SJSA1 (cell line): ENCODE results near the gene CMSS1. TPM values are rescaled to one million over a fixed set of nuclear protein-coding genes. Genes with fewer than 3 reads are reported as not detected.

ENCODE experiments used
- DNase-seq, 2 experiments: peaks; one replicate each; pipeline ENCODE4 v3.0.0-alpha.2; 2015 to 2020; ENCODE audit warnings: low spot score in 2 of 2, low read depth in 1 of 2
- H3K27ac ChIP-seq: fragments of 250-450 bp; sonication (Bioruptor Pico); 2 replicates; pipeline ENCODE4 v1.5.1; 2020; ENCODE audit warnings: mild to moderate bottlenecking, moderate library complexity
- H3K27me3 ChIP-seq: fragments of 250-450 bp; sonication (Bioruptor Pico); replicated peaks from 2 replicates; pipeline ENCODE4 v1.5.1; 2020; ENCODE audit warnings: mild to moderate bottlenecking, moderate library complexity
- H3K36me3 ChIP-seq: fragments of 250-450 bp; sonication (Bioruptor Pico); 2 replicates; pipeline ENCODE4 v1.5.1; 2020; ENCODE audit warnings: mild to moderate bottlenecking
- H3K4me1 ChIP-seq: fragments of 250-450 bp; sonication (Bioruptor Pico); replicated peaks from 2 replicates; pipeline ENCODE4 v1.6.1; 2021; ENCODE audit warnings: mild to moderate bottlenecking
- H3K4me3 ChIP-seq: fragments of 250-450 bp; sonication (Bioruptor Pico); 2 replicates; pipeline ENCODE4 v1.5.1; 2020; ENCODE audit warnings: mild to moderate bottlenecking
- H3K9me3 ChIP-seq: fragments of 250-450 bp; sonication (Bioruptor Pico); replicated peaks from 2 replicates; pipeline ENCODE4 v1.5.1; 2020; ENCODE audit warnings: mild to moderate bottlenecking
- total RNA-seq: library from RNA; depleted of rRNA; stranded (reverse); fragments of >200 nt; shearing (Covaris generic); gene quantifications from 2 replicates; pipeline ENCODE4 v1.2.3, GENCODE V29; 2014

Gene CMSS1
- total RNA-seq, 1 experiment from 2014 or later, result 29.5 TPM

- H3K4me3 ChIP-seq, result no peak overlapping the region
- H3K4me1 ChIP-seq, result peaks cover 10% of the 10 kb centered on the region
- no peak overlapping the region for H3K27ac ChIP-seq
- DNase-seq, result no peak
- no peaks in the 10 kb centered on the region for H3K36me3 ChIP-seq
- no peaks in the 10 kb centered on the region for H3K9me3 ChIP-seq
- no peaks in the 10 kb centered on the region for H3K27me3 ChIP-seq
These were observed 150.1 kb downstream of the CMSS1 start for GRCh38 chr3:99967796-99968195.

GRCh38 chr3:99969136-99969535 lies 151.5 kb downstream of the CMSS1 start:
- no peaks in the 10 kb centered on the region for H3K27me3 ChIP-seq
- no peak overlapping the region for H3K27ac ChIP-seq

GRCh38 chr3:99970198-99970597 lies 152.5 kb downstream of the CMSS1 start:
- Histone ChIP-seq H3K4me3 (no peak overlapping the region), H3K9me3 (no peaks in the 10 kb centered on the region), H3K36me3 (no peaks in the 10 kb centered on the region), H3K27me3 (no peaks in the 10 kb centered on the region), H3K27ac (no peak overlapping the region), H3K4me1 (peaks cover 4% of the 10 kb centered on the region; the same call in 1 of the 2 replicates)
- DNase-seq, result no peak

More at GRCh38 chr3:99969136-99969535, 151.5 kb downstream of the CMSS1 start:
- no peak for DNase-seq
- H3K4me3 ChIP-seq, result no peak overlapping the region
- no peaks in the 10 kb centered on the region for H3K9me3 ChIP-seq
- H3K36me3 ChIP-seq, result no peaks in the 10 kb centered on the region
- H3K4me1 ChIP-seq, result peaks cover 4% of the 10 kb centered on the region; the same call in 1 of the 2 replicates

- Histone ChIP-seq H3K4me1 (peaks cover 4% of the 10 kb centered on the region; the same call in 1 of the 2 replicates), H3K27ac (no peak overlapping the region), H3K9me3 (no peaks in the 10 kb centered on the region), H3K27me3 (no peaks in the 10 kb centered on the region), H3K36me3 (no peaks in the 10 kb centered on the region), H3K4me3 (no peak overlapping the region)
- no peak for DNase-seq
These were observed 154.1 kb downstream of the CMSS1 start for GRCh38 chr3:99971761-99972160.

GRCh38 chr3:99972380-99973104 lies 154.9 kb downstream of the CMSS1 start:
- no peaks in the 10 kb centered on the region for H3K27me3 ChIP-seq
- H3K9me3 ChIP-seq, result no peaks in the 10 kb centered on the region
- H3K4me3 ChIP-seq, result no peak overlapping the region
- no peak overlapping the region for H3K27ac ChIP-seq
- H3K36me3 ChIP-seq, result no peaks in the 10 kb centered on the region
- no peak for DNase-seq
- no peaks in the 10 kb centered on the region for H3K4me1 ChIP-seq

GRCh38 chr3:99974989-99975388 lies 157.3 kb downstream of the CMSS1 start:
- Histone ChIP-seq H3K4me3 (no peak overlapping the region), H3K27ac (no peak overlapping the region), H3K36me3 (no peaks in the 10 kb centered on the region), H3K27me3 (no peaks in the 10 kb centered on the region), H3K9me3 (no peaks in the 10 kb centered on the region), H3K4me1 (no peaks in the 10 kb centered on the region)
- no peak for DNase-seq

- Histone ChIP-seq H3K27me3 (no peaks in the 10 kb centered on the region), H3K27ac (no peak overlapping the region), H3K36me3 (no peaks in the 10 kb centered on the region), H3K9me3 (no peaks in the 10 kb centered on the region), H3K4me3 (no peak overlapping the region), H3K4me1 (no peaks in the 10 kb centered on the region)
- DNase-seq, result no peak
These were observed 158.9 kb downstream of the CMSS1 start for GRCh38 chr3:99976584-99976983.

- Histone ChIP-seq H3K4me3 (no peak overlapping the region), H3K27me3 (no peaks in the 10 kb centered on the region)
- no peak for DNase-seq
These were observed 160.6 kb downstream of the CMSS1 start for GRCh38 chr3:99978221-99978620.

GRCh38 chr3:99980606-99981005 lies 162.9 kb downstream of the CMSS1 start:
- Histone ChIP-seq H3K27me3 (no peaks in the 10 kb centered on the region), H3K27ac (no peak overlapping the region), H3K9me3 (no peaks in the 10 kb centered on the region), H3K4me3 (no peak overlapping the region), H3K36me3 (no peaks in the 10 kb centered on the region), H3K4me1 (no peaks in the 10 kb centered on the region)
- no peak for DNase-seq

More at GRCh38 chr3:99978221-99978620, 160.6 kb downstream of the CMSS1 start:
- Histone ChIP-seq H3K27ac (no peak overlapping the region), H3K36me3 (no peaks in the 10 kb centered on the region), H3K4me1 (no peaks in the 10 kb centered on the region), H3K9me3 (no peaks in the 10 kb centered on the region)

- Histone ChIP-seq H3K4me1 (no peaks in the 10 kb centered on the region), H3K27ac (no peak overlapping the region), H3K4me3 (no peak overlapping the region), H3K27me3 (no peaks in the 10 kb centered on the region), H3K36me3 (no peaks in the 10 kb centered on the region), H3K9me3 (no peaks in the 10 kb centered on the region)
- no peak for DNase-seq
These were observed 163.5 kb downstream of the CMSS1 start for GRCh38 chr3:99981138-99981537.

GRCh38 chr3:99982650-99983049 lies 165.0 kb downstream of the CMSS1 start:
- H3K27me3 ChIP-seq, result no peaks in the 10 kb centered on the region
- no peak overlapping the region for H3K27ac ChIP-seq
- no peaks in the 10 kb centered on the region for H3K9me3 ChIP-seq
- no peaks in the 10 kb centered on the region for H3K4me1 ChIP-seq
- no peaks in the 10 kb centered on the region for H3K36me3 ChIP-seq
- DNase-seq, result no peak
- H3K4me3 ChIP-seq, result no peak overlapping the region

GRCh38 chr3:99984139-99984538 lies 166.5 kb downstream of the CMSS1 start:
- no peak for DNase-seq
- H3K36me3 ChIP-seq, result no peaks in the 10 kb centered on the region
- H3K4me3 ChIP-seq, result no peak overlapping the region
- H3K9me3 ChIP-seq, result no peaks in the 10 kb centered on the region
- H3K27ac ChIP-seq, result no peak overlapping the region
- H3K27me3 ChIP-seq, result no peaks in the 10 kb centered on the region
- no peaks in the 10 kb centered on the region for H3K4me1 ChIP-seq

- H3K27ac ChIP-seq, result no peak overlapping the region
- no peaks in the 10 kb centered on the region for H3K36me3 ChIP-seq
- H3K9me3 ChIP-seq, result no peaks in the 10 kb centered on the region
- no peaks in the 10 kb centered on the region for H3K27me3 ChIP-seq
- DNase-seq, result no peak
- H3K4me1 ChIP-seq, result no peaks in the 10 kb centered on the region
- no peak overlapping the region for H3K4me3 ChIP-seq
These were observed 167.0 kb downstream of the CMSS1 start for GRCh38 chr3:99984668-99985067.

- H3K36me3 ChIP-seq, result no peaks in the 10 kb centered on the region
- no peaks in the 10 kb centered on the region for H3K4me1 ChIP-seq
- DNase-seq, result no peak
- H3K4me3 ChIP-seq, result no peak overlapping the region
- H3K27ac ChIP-seq, result no peak overlapping the region
- no peaks in the 10 kb centered on the region for H3K9me3 ChIP-seq
- no peaks in the 10 kb centered on the region for H3K27me3 ChIP-seq
These were observed 172.5 kb downstream of the CMSS1 start for GRCh38 chr3:99990179-99990578.

GRCh38 chr3:99997293-99997692 lies 179.6 kb downstream of the CMSS1 start:
- H3K36me3 ChIP-seq, result no peaks in the 10 kb centered on the region
- H3K27me3 ChIP-seq, result no peaks in the 10 kb centered on the region
- no peaks in the 10 kb centered on the region for H3K4me1 ChIP-seq
- DNase-seq, result no peak
- no peak overlapping the region for H3K4me3 ChIP-seq
- no peaks in the 10 kb centered on the region for H3K9me3 ChIP-seq
- H3K27ac ChIP-seq, result no peak overlapping the region
